ENCODE results near the gene AUTS2. TPM values are rescaled to one million over a fixed set of nuclear protein-coding genes. Genes with fewer than 3 reads are reported as not detected.

The AUTS2 gene
- total and polyA plus RNA-seq, 9 of the 15 experiments (the other 6 are each of a cell fraction or from before 2014, with no cell fraction given) = 0.58 TPM; not detected in 8

DNA sequence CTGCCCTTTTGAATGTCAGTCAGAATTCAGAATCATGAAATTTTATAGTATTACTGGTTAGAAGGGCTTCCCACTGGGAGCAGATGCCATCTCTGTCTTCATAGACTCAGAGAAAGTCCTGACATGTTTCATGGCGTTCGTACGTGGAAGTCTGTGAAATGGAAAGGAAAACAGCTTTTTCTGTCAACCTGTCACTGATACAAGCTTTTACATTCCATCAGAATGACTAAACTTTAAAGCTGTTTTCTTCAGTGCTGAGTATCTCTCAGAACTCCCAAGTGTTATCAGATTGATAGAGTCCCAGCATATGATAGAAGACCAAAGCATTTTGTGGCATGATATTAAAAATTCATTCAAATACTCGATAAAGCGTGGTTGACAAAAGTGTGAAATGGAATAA lies 807.0 kb downstream of the AUTS2 start:
- FAIRE-seq (no peak), DNase-seq (ENCODE audit: extremely low read depth in 1 of 4, low spot score in 3 of 4) (no peak), ATAC-seq (no peak)
- ChIA-PET POLR2A (interaction anchor here (1.6 kb wide), 1 partner anchor 12 kb away, joined by 4 read pairs; no protein-coding TSS in a partner anchor), CTCF (ENCODE audit: low intra/inter-chr PET ratio) (no interaction called here)
- Histone ChIP-seq H3K4me2 (ENCODE audit: insufficient read depth, low read length) (no peak overlapping the region), H2AFZ (ENCODE audit: low read depth, low read length) (no peak overlapping the region), H4K20me1 (replicated peaks; ENCODE audit: control insufficient read depth, insufficient read depth, low read length) (no peaks in the 10 kb centered on the region; the same call in 1 of the 2 replicates), H3K9ac (ENCODE audit: insufficient read depth in 1 of 2, low read depth in 2 of 2, low read length in 2 of 2) (no peak overlapping the region), H3K27me3 (ENCODE audit: control insufficient read depth in 2 of 2, insufficient read depth in 2 of 2, low read length in 2 of 2) (peaks cover 13 to 23% of the 10 kb centered on the region in 2 experiments; a peak in 3 of 5 replicates), H3K27ac (ENCODE audit: extremely low read depth, low read depth, low read length) (no peak overlapping the region), H3K9me1 (ENCODE audit: control insufficient read depth, insufficient read depth, low read length) (no peaks in the 10 kb centered on the region), H3K4me3 (no peak overlapping the region), H3K36me3 (ENCODE audit: control insufficient read depth, insufficient read depth, low read length) (no peaks in the 10 kb centered on the region), H3K4me1 (replicated peaks in 1 of 2; ENCODE audit: control insufficient read depth in 2 of 2, insufficient read depth in 2 of 2, low read length in 2 of 2) (no peaks in the 10 kb centered on the region), H3K9me3 (replicated peaks; ENCODE audit: control insufficient read depth, insufficient read depth, low read depth, low read length) (no peaks in the 10 kb centered on the region), H3K79me2 (ENCODE audit: control insufficient read depth, insufficient read depth, low read length) (no peaks in the 10 kb centered on the region)
- intact Hi-C loops (cut with micrococcal nuclease) = no loop called here
- 0% methylated on average over 5 of the region's 5 CpGs for WGBS (ENCODE audit: insufficient coverage, low coverage, missing lambda C conversion rate)
- no TSS peak for BruUV-seq (replicated peaks)
- in situ Hi-C loops (cut with MboI) = no loop called here
- TF ChIP-seq ZNF507 (tag; conservative IDR thresholded peaks at IDR 0.05) (no peak), PATZ1 (CRISPR knock-in tag; IDR thresholded peaks at IDR 0.05; ENCODE audit: borderline replicate concordance) (no peak)
